ENCODE measurements around the gene CLRN1.

DNA sequence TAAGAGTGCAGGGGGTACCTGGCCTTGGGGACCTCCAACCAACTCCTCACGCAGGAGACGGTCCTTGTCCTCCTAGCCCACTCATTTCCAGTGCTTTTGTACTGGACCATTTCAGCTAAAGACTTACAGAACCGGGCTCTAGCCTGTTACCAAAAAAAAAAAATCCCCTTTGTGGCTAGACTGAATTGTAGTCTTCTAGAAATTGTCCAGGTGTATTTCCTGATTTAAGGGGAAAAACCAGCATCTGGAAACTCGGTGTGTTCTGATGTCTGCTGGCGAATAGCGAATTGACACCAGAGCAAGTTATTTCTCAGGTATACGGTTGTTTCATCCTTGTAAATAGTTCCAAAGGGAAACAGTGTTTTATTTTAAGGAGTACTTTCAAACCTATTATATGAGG, 46.2 kb downstream of the CLRN1 start:
- TF ChIP-seq, protein P1, sequence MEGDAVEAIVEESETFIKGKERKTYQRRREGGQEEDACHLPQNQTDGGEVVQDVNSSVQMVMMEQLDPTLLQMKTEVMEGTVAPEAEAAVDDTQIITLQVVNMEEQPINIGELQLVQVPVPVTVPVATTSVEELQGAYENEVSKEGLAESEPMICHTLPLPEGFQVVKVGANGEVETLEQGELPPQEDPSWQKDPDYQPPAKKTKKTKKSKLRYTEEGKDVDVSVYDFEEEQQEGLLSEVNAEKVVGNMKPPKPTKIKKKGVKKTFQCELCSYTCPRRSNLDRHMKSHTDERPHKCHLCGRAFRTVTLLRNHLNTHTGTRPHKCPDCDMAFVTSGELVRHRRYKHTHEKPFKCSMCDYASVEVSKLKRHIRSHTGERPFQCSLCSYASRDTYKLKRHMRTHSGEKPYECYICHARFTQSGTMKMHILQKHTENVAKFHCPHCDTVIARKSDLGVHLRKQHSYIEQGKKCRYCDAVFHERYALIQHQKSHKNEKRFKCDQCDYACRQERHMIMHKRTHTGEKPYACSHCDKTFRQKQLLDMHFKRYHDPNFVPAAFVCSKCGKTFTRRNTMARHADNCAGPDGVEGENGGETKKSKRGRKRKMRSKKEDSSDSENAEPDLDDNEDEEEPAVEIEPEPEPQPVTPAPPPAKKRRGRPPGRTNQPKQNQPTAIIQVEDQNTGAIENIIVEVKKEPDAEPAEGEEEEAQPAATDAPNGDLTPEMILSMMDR (IDR thresholded peaks at IDR 0.05) = no peak
- no peak for TF ChIP-seq ZFX (IDR thresholded peaks at IDR 0.05; ENCODE audit: borderline replicate concordance)
